HEK293 (cell line): ENCODE data around the gene ANXA7.

Experiments used
- PRDM2 ChIP-seq: fragments of 450-650 bp; formaldehyde crosslinking; IDR thresholded peaks from 2 replicates; pipeline ENCODE4 v1.5.1; 2016; ENCODE audit warnings: missing biosample characterization, missing genetic modification characterization, borderline replicate concordance
- SP2 ChIP-seq: fragments of 450-650 bp; formaldehyde crosslinking; IDR thresholded peaks from 2 replicates; pipeline ENCODE4 v1.5.1; 2016; ENCODE audit warnings: missing biosample characterization, missing genetic modification characterization
- ZNF24 ChIP-seq: fragments of 450-650 bp; formaldehyde crosslinking; IDR thresholded peaks from 2 replicates; pipeline ENCODE4 v1.5.1; 2016; ENCODE audit warnings: missing biosample characterization, missing genetic modification characterization
- ZNF404 ChIP-seq: fragments of 450-650 bp; formaldehyde crosslinking; IDR thresholded peaks from 2 replicates; pipeline ENCODE4 v1.5.1; 2017; ENCODE audit warnings: missing biosample characterization, missing genetic modification characterization
- ZNF596 ChIP-seq: fragments of 450-650 bp; IDR thresholded peaks from 2 replicates; pipeline ENCODE4 v1.5.0; 2018; ENCODE audit warnings: missing biosample characterization, mild to moderate bottlenecking, missing genetic modification characterization, moderate library complexity
- TF ChIP-seq, protein P1 (sequence below): fragments of 450-650 bp; formaldehyde crosslinking; IDR thresholded peaks from 2 replicates; pipeline ENCODE4 v1.5.1; 2016; ENCODE audit warnings: missing biosample characterization, missing genetic modification characterization
- TF ChIP-seq, protein P2 (sequence below): fragments of 450-650 bp; formaldehyde crosslinking; conservative IDR thresholded peaks from 2 replicates; pipeline ENCODE4 v1.5.1; 2016; ENCODE audit warnings: low read depth, missing biosample characterization, missing genetic modification characterization
- TF ChIP-seq, protein P3 (sequence below): fragments of 450-650 bp; formaldehyde crosslinking; IDR thresholded peaks from 2 replicates; pipeline ENCODE4 v1.5.1; 2016; ENCODE audit warnings: missing biosample characterization, missing genetic modification characterization
- TF ChIP-seq, protein P4 (sequence below): fragments of 450-650 bp; formaldehyde crosslinking; IDR thresholded peaks from 2 replicates; pipeline ENCODE4 v1.5.1; 2016; ENCODE audit warnings: missing biosample characterization, missing genetic modification characterization

- no peak for TF ChIP-seq SP2 (tag by site-specific recombination)
- TF ChIP-seq, protein P1, sequence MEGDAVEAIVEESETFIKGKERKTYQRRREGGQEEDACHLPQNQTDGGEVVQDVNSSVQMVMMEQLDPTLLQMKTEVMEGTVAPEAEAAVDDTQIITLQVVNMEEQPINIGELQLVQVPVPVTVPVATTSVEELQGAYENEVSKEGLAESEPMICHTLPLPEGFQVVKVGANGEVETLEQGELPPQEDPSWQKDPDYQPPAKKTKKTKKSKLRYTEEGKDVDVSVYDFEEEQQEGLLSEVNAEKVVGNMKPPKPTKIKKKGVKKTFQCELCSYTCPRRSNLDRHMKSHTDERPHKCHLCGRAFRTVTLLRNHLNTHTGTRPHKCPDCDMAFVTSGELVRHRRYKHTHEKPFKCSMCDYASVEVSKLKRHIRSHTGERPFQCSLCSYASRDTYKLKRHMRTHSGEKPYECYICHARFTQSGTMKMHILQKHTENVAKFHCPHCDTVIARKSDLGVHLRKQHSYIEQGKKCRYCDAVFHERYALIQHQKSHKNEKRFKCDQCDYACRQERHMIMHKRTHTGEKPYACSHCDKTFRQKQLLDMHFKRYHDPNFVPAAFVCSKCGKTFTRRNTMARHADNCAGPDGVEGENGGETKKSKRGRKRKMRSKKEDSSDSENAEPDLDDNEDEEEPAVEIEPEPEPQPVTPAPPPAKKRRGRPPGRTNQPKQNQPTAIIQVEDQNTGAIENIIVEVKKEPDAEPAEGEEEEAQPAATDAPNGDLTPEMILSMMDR (tag by site-specific recombination) = no peak
- TF ChIP-seq, protein P2, sequence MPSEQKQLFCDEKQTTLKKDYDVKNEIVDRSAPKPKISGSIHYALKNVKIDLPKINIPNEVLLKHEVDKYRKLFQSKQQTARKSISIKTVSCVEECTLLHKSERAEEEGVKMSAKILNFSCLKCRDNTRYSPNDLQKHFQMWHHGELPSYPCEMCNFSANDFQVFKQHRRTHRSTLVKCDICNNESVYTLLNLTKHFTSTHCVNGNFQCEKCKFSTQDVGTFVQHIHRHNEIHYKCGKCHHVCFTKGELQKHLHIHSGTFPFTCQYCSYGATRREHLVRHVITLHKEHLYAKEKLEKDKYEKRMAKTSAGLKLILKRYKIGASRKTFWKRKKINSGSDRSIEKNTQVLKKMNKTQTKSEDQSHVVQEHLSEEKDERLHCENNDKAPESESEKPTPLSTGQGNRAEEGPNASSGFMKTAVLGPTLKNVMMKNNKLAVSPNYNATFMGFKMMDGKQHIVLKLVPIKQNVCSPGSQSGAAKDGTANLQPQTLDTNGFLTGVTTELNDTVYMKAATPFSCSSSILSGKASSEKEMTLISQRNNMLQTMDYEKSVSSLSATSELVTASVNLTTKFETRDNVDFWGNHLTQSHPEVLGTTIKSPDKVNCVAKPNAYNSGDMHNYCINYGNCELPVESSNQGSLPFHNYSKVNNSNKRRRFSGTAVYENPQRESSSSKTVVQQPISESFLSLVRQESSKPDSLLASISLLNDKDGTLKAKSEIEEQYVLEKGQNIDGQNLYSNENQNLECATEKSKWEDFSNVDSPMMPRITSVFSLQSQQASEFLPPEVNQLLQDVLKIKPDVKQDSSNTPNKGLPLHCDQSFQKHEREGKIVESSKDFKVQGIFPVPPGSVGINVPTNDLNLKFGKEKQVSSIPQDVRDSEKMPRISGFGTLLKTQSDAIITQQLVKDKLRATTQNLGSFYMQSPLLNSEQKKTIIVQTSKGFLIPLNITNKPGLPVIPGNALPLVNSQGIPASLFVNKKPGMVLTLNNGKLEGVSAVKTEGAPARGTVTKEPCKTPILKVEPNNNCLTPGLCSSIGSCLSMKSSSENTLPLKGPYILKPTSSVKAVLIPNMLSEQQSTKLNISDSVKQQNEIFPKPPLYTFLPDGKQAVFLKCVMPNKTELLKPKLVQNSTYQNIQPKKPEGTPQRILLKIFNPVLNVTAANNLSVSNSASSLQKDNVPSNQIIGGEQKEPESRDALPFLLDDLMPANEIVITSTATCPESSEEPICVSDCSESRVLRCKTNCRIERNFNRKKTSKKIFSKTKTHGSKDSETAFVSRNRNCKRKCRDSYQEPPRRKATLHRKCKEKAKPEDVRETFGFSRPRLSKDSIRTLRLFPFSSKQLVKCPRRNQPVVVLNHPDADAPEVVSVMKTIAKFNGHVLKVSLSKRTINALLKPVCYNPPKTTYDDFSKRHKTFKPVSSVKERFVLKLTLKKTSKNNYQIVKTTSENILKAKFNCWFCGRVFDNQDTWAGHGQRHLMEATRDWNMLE = no peak
- TF ChIP-seq, protein P3, sequence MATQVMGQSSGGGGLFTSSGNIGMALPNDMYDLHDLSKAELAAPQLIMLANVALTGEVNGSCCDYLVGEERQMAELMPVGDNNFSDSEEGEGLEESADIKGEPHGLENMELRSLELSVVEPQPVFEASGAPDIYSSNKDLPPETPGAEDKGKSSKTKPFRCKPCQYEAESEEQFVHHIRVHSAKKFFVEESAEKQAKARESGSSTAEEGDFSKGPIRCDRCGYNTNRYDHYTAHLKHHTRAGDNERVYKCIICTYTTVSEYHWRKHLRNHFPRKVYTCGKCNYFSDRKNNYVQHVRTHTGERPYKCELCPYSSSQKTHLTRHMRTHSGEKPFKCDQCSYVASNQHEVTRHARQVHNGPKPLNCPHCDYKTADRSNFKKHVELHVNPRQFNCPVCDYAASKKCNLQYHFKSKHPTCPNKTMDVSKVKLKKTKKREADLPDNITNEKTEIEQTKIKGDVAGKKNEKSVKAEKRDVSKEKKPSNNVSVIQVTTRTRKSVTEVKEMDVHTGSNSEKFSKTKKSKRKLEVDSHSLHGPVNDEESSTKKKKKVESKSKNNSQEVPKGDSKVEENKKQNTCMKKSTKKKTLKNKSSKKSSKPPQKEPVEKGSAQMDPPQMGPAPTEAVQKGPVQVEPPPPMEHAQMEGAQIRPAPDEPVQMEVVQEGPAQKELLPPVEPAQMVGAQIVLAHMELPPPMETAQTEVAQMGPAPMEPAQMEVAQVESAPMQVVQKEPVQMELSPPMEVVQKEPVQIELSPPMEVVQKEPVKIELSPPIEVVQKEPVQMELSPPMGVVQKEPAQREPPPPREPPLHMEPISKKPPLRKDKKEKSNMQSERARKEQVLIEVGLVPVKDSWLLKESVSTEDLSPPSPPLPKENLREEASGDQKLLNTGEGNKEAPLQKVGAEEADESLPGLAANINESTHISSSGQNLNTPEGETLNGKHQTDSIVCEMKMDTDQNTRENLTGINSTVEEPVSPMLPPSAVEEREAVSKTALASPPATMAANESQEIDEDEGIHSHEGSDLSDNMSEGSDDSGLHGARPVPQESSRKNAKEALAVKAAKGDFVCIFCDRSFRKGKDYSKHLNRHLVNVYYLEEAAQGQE = no peak
- TF ChIP-seq ZNF24 (tag by site-specific recombination) = no peak
- TF ChIP-seq, protein P4, sequence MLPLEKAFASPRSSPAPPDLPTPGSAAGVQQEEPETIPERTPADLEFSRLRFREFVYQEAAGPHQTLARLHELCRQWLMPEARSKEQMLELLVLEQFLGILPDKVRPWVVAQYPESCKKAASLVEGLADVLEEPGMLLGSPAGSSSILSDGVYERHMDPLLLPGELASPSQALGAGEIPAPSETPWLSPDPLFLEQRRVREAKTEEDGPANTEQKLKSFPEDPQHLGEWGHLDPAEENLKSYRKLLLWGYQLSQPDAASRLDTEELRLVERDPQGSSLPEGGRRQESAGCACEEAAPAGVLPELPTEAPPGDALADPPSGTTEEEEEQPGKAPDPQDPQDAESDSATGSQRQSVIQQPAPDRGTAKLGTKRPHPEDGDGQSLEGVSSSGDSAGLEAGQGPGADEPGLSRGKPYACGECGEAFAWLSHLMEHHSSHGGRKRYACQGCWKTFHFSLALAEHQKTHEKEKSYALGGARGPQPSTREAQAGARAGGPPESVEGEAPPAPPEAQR (tag by site-specific recombination) = no peak
- TF ChIP-seq ZNF404 = no peak
- no peak for TF ChIP-seq PRDM2 (tag by site-specific recombination)
- TF ChIP-seq ZNF596 (tag by site-specific recombination) = no peak
These were observed 75.0 kb downstream of the ANXA7 start for GRCh38 chr10:73338801-73339368.
